Tibial nerve (tissue), 4 donors: ENCODE data around the gene POU4F3.

Experiments
- EP300 ChIP-seq, 2 donors: sonication (generic); formaldehyde crosslinking; IDR thresholded peaks; one replicate each; pipeline ENCODE4 v1.6.1; 2017; ENCODE audit warnings: antibody characterized with exemption in 2 of 2, mild to moderate bottlenecking in 1 of 2
- POLR2A ChIP-seq, 2 donors: fragments of 450-650 bp; IDR thresholded peaks; one replicate each; pipeline ENCODE4 v1.6.1; 2017; ENCODE audit warnings: antibody characterized with exemption in 2 of 2, mild to moderate bottlenecking in 2 of 2, moderate library complexity in 2 of 2
- TF ChIP-seq, protein P1 (sequence below), 5 experiments: fragments of 200-600 bp in 3 of 5; fragments of 450-650 bp in 2 of 5; sonication (generic) in 3 of 5; IDR thresholded peaks; one replicate each; pipeline ENCODE4 v1.5.1; 2016 to 2019; ENCODE audit warnings: antibody characterized with exemption in 5 of 5, mild to moderate bottlenecking in 3 of 5, moderate library complexity in 2 of 5

DNA sequence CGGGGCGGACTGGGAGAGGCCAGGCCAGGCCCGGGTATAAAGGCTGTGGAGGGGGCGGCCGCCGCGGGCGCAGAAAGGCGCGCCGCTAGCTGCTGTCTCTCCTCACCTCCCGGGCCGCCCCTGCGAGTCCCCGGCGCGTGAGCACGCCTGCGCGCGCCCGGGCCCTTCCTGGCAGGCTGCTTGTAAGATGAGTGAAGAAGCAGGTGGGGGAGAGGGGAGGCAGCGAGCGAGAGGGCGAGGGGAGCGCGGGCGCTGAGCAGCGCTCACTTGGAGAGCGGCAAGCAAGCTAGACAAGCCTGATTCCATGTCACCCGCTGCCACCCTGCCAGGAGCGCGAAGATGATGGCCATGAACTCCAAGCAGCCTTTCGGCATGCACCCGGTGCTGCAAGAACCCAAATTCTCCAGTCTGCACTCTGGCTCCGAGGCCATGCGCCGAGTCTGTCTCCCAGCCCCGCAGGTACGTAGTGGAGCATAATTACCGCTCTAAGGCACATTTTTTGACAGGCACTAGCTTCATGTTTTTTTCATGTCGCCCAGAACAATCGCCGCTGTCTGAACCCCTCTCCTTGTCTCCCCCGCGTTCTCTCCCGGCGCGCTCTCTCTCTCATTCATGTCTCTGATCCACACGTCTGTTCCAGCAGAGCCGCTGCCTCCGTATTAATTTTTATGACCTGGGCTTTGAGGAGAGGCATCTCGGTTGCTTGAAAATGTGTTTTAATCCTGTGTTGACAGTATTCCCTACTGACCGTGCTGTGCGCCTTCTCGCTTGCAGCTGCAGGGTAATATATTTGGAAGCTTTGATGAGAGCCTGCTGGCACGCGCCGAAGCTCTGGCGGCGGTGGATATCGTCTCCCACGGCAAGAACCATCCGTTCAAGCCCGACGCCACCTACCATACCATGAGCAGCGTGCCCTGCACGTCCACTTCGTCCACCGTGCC, at the start of gene POU4F3:
- TF ChIP-seq EP300 (IDR thresholded peaks at IDR 0.05) (no peak), POLR2A (IDR thresholded peaks at IDR 0.05) (no peak)
- TF ChIP-seq, protein P1, sequence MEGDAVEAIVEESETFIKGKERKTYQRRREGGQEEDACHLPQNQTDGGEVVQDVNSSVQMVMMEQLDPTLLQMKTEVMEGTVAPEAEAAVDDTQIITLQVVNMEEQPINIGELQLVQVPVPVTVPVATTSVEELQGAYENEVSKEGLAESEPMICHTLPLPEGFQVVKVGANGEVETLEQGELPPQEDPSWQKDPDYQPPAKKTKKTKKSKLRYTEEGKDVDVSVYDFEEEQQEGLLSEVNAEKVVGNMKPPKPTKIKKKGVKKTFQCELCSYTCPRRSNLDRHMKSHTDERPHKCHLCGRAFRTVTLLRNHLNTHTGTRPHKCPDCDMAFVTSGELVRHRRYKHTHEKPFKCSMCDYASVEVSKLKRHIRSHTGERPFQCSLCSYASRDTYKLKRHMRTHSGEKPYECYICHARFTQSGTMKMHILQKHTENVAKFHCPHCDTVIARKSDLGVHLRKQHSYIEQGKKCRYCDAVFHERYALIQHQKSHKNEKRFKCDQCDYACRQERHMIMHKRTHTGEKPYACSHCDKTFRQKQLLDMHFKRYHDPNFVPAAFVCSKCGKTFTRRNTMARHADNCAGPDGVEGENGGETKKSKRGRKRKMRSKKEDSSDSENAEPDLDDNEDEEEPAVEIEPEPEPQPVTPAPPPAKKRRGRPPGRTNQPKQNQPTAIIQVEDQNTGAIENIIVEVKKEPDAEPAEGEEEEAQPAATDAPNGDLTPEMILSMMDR (IDR thresholded peaks at IDR 0.05), result no peak
